Neural progenitor cell (in vitro differentiated cells): Measurements from ENCODE around the gene NFU1. TPM values are rescaled to one million over a fixed set of nuclear protein-coding genes. Genes with fewer than 3 reads are reported as not detected.

Experiments
- DNase-seq: peaks from one replicate; pipeline ENCODE4 v3.0.0-alpha.2; 2016; ENCODE audit warnings: low spot score
- H2AFZ ChIP-seq: fragments of 200-600 bp; sonication (generic); replicated peaks from 2 replicates; pipeline ENCODE4 v1.6.1; 2016; ENCODE audit warnings: antibody characterized with exemption
- H3F3A ChIP-seq: fragments of 200-600 bp; sonication (generic); 2 replicates; pipeline ENCODE4 v1.6.1; 2016; ENCODE audit warnings: antibody characterized with exemption, low read depth
- H3K27ac ChIP-seq: fragments of 200-600 bp; sonication (generic); 2 replicates; pipeline ENCODE4 v1.5.1; 2016; ENCODE audit warnings: mild to moderate bottlenecking
- H3K27me3 ChIP-seq: fragments of 200-600 bp; sonication (generic); 2 replicates; pipeline ENCODE4 v1.6.1; 2016; ENCODE audit warnings: mild to moderate bottlenecking, moderate library complexity
- H3K36me3 ChIP-seq: fragments of 200-600 bp; sonication (generic); 2 replicates; pipeline ENCODE4 v1.5.1; 2016
- H3K4me1 ChIP-seq: fragments of 200-600 bp; sonication (generic); 2 replicates; pipeline ENCODE4 v1.6.1; 2016; ENCODE audit warnings: mixed run types
- H3K4me2 ChIP-seq: fragments of 200-600 bp; sonication (generic); 2 replicates; pipeline ENCODE4 v1.6.1; 2016
- H3K4me3 ChIP-seq: fragments of 200-600 bp; sonication (generic); 2 replicates; pipeline ENCODE4 v1.5.1; 2016
- H3K79me2 ChIP-seq: fragments of 200-600 bp; sonication (generic); 2 replicates; pipeline ENCODE4 v1.6.1; 2016; ENCODE audit warnings: low read depth
- H3K9ac ChIP-seq: fragments of 200-600 bp; sonication (generic); 2 replicates; pipeline ENCODE4 v1.6.1; 2016
- H3K9me3 ChIP-seq: fragments of 200-600 bp; sonication (generic); 2 replicates; pipeline ENCODE4 v1.5.1; 2016; ENCODE audit warnings: low read depth
- H4K20me1 ChIP-seq: fragments of 200-600 bp; sonication (generic); 2 replicates; pipeline ENCODE4 v1.6.1; 2016; ENCODE audit warnings: low read depth
- H3K27ac Mint-ChIP-seq: 3 replicates; pipeline ENCODE4 v1.8.0; 2021; ENCODE audit warnings: mixed read lengths
- H3K27me3 Mint-ChIP-seq: 2 replicates; pipeline ENCODE4 v1.8.0; 2022; ENCODE audit warnings: low read depth, mild to moderate bottlenecking, inconsistent platforms, moderate library complexity, mixed read lengths; ENCODE audit not compliant: insufficient read depth
- H3K36me3 Mint-ChIP-seq: 3 replicates; pipeline ENCODE4 v1.8.0; 2021; ENCODE audit warnings: mixed read lengths
- H3K4me1 Mint-ChIP-seq: 3 replicates; pipeline ENCODE4 v1.8.0; 2021; ENCODE audit warnings: mixed read lengths
- H3K4me3 Mint-ChIP-seq: 3 replicates; pipeline ENCODE4 v1.8.0; 2021; ENCODE audit warnings: mild to moderate bottlenecking, moderate library complexity, mixed read lengths
- H3K9me3 Mint-ChIP-seq: 3 replicates; pipeline ENCODE4 v1.8.0; 2020; ENCODE audit warnings: mixed read lengths
- CTCF ChIP-seq: fragments of 200-600 bp; sonication (generic); IDR thresholded peaks from 2 replicates; pipeline ENCODE4 v1.5.1; 2017; ENCODE audit warnings: antibody characterized with exemption, mild to moderate bottlenecking
- EZH2 ChIP-seq: fragments of 200-600 bp; sonication (generic); IDR thresholded peaks from 2 replicates; pipeline ENCODE4 v1.6.1; 2017; ENCODE audit warnings: antibody characterized with exemption, mild to moderate bottlenecking, moderate library complexity
- EZH2phosphoT487 ChIP-seq: fragments of 200-600 bp; sonication (generic); IDR thresholded peaks from 2 replicates; pipeline ENCODE4 v1.6.1; 2017; ENCODE audit warnings: antibody characterized with exemption
- total RNA-seq: library from RNA; depleted of rRNA; stranded (reverse); fragments of >200 nt; gene quantifications from 2 replicates; pipeline ENCODE4 v1.2.3, GENCODE V29; 2015; ENCODE audit warnings: low replicate concordance

Gene NFU1
- total RNA-seq, 1 donor from 2014 or later: 74.3 TPM

GRCh38 chr2:69453475-69454129 lies 16.4 kb upstream of the NFU1 start:
- no peak overlapping the region for H3K4me3 Mint-ChIP-seq
- Histone ChIP-seq H3K4me1 (peaks cover 13% of the 10 kb centered on the region), H3K27ac (no peak overlapping the region), H3F3A (peaks cover 5% of the 10 kb centered on the region), H3K9me3 (no peaks in the 10 kb centered on the region), H3K36me3 (no peaks in the 10 kb centered on the region), H3K79me2 (no peaks in the 10 kb centered on the region), H3K4me2 (no peak overlapping the region), H3K4me3 (no peak overlapping the region), H3K9ac (no peak overlapping the region), H2AFZ (no peak overlapping the region), H3K27me3 (no peaks in the 10 kb centered on the region), H4K20me1 (no peaks in the 10 kb centered on the region)
- no peaks in the 10 kb centered on the region for H3K9me3 Mint-ChIP-seq
- peaks cover 2% of the 10 kb centered on the region for H3K27me3 Mint-ChIP-seq
- no peak for TF ChIP-seq CTCF
- TF ChIP-seq EZH2: no peak
- TF ChIP-seq EZH2phosphoT487: no peak
- H3K36me3 Mint-ChIP-seq: no peaks in the 10 kb centered on the region
- no peak overlapping the region for H3K27ac Mint-ChIP-seq
- DNase-seq: no peak
- H3K4me1 Mint-ChIP-seq: peaks cover 3% of the 10 kb centered on the region

GRCh38 chr2:69452687-69453086 lies 15.5 kb upstream of the NFU1 start:
- Mint-ChIP-seq H3K36me3 (no peaks in the 10 kb centered on the region), H3K27ac (no peak overlapping the region), H3K4me1 (peaks cover 3% of the 10 kb centered on the region), H3K9me3 (no peaks in the 10 kb centered on the region), H3K27me3 (peaks cover 4% of the 10 kb centered on the region), H3K4me3 (no peak overlapping the region)
- Histone ChIP-seq H3K9ac (no peak overlapping the region), H2AFZ (no peak overlapping the region), H3K36me3 (no peaks in the 10 kb centered on the region), H3F3A (peaks cover 5% of the 10 kb centered on the region), H3K27me3 (no peaks in the 10 kb centered on the region), H3K4me3 (no peak overlapping the region), H3K4me2 (no peak overlapping the region), H3K27ac (no peak overlapping the region), H3K4me1 (peaks cover 13% of the 10 kb centered on the region), H4K20me1 (no peaks in the 10 kb centered on the region), H3K79me2 (no peaks in the 10 kb centered on the region), H3K9me3 (no peaks in the 10 kb centered on the region)
- no peak for DNase-seq
- no peak for TF ChIP-seq EZH2
- no peak for TF ChIP-seq CTCF
- no peak for TF ChIP-seq EZH2phosphoT487

GRCh38 chr2:69450735-69451416 lies 13.6 kb upstream of the NFU1 start:
- Histone ChIP-seq H3K27ac (no peak overlapping the region), H3K9ac (no peak overlapping the region), H3K79me2 (no peaks in the 10 kb centered on the region), H3K9me3 (no peaks in the 10 kb centered on the region), H3K27me3 (no peaks in the 10 kb centered on the region), H3K36me3 (no peaks in the 10 kb centered on the region), H3F3A (peaks cover 5% of the 10 kb centered on the region), H2AFZ (no peak overlapping the region), H3K4me1 (peaks cover 13% of the 10 kb centered on the region), H3K4me3 (no peak overlapping the region), H3K4me2 (peak overlapping the region; percentile 40), H4K20me1 (no peaks in the 10 kb centered on the region)
- Mint-ChIP-seq H3K27me3 (peaks cover 4% of the 10 kb centered on the region), H3K36me3 (no peaks in the 10 kb centered on the region), H3K9me3 (no peaks in the 10 kb centered on the region), H3K27ac (no peak overlapping the region), H3K4me1 (peaks cover 3% of the 10 kb centered on the region), H3K4me3 (no peak overlapping the region)
- no peak for TF ChIP-seq EZH2phosphoT487
- TF ChIP-seq EZH2: no peak
- TF ChIP-seq CTCF: no peak
- DNase-seq: no peak
